Stimulated activated CD8-positive, alpha-beta memory T cell treated with anti-CD3 and anti-CD28 coated beads, Interleukin-4, amount 100 ng/mL, for 4 hours (primary cell): ENCODE results near the gene ACP6.
"Not testable (repeated sequence)": the region's sequence is repeated elsewhere in the genome, so short reads cannot be mapped to it uniquely, and the experiment has no call there.

Source experiments
- DNase-seq, 2 donors: peaks; one replicate each; pipeline ENCODE4 v3.0.0-alpha.2; 2020; ENCODE audit warnings: low read depth in 2 of 2, low spot score in 1 of 2

Gene ACP6

DNA sequence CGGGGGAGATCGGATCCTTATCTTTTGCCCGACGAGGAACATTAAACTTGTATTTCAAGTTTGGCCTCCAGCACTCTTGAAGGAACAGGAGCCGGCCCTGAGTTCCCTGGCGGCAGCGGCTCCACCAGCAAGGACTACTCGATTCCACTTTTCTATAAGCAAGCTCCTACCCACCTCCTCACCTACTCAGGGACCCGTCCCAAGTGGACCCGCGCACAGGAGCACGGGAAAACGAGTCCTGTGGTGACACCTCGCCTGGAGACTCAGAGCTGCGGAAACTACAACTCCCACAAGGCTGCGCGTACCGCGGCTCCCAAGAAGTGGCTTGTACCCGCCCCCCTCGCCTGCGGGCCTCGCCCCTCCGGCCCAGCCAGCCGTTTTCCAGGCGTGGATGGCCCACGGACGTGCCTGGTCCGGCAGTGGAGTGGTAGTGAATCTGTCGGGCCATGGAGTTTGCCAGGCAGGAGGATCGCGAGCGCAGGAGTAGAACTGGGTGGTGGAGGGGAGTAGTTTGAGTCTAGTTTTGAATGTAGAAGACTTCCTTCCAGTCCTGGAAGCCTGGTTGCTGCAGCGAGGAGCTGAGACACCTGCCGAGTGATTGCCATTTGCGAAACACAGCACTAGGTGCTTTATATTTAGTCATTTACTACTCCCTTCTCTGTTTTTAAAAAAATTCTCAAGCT, at the start of gene ACP6:
TSS of gene ACP6 (minus strand) at position 206 of the 683 bp plus-strand sequence. CDS start 476 bp downstream, outside the sequence.
- DNase-seq, result peak; percentile 68 to 81

DNA sequence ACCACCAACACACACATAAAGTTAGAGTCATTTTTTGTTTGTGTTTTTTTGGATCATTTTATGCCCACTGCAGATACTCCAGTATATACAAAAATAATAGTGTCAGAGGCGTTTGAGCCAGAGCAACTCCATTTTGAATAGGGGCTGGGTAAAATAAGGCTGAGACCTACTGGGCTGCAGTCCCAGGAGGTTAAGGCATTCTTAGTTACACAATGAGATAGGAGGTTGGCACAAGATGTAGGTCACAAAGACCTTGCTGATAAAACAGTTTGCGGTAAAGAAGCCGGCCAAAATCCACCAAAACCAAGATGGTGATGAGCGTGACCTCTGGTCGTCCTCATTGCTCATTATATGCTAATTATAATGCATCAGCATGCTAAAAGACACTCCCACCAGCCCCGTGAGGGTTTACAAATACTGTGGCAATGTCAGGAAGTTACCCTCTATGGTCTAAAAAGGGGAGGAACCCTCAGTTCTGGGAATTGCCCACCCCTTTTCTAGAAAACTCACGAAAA, 49.4 kb upstream of the ACP6 start:
- DNase-seq, result no peak

DNA sequence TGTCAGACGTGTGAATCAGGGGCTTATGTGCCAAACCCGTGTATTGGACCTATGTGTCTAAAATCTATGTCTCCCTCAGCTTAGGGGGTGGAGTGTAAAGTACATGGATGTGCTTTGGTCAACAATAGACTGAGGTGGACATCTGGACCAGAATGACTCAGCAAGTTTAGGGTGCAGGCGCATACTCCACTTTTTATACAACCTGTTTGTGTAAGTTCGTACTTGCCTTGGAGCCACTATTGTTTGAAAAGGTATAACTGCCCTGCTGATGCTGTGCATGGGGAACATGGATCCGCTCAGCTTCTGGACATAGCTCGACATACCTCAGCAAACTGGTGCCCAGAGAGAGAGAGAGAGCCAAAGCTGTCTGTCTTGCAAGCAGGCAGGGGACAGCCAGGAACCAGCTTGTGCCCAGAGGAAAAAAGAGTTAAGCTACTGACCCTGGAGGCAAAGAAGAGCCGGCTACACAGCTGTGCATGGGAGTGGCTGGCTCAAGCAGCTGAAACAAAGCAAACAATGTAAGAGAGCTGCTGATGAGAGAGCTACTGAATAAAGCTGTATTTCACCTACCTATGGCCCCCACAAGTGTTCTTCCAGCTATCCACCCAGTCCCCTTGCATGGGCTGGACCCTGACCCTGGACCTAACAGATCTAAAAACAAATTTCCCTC, 48.8 kb upstream of the ACP6 start:
- no peak for DNase-seq

DNA sequence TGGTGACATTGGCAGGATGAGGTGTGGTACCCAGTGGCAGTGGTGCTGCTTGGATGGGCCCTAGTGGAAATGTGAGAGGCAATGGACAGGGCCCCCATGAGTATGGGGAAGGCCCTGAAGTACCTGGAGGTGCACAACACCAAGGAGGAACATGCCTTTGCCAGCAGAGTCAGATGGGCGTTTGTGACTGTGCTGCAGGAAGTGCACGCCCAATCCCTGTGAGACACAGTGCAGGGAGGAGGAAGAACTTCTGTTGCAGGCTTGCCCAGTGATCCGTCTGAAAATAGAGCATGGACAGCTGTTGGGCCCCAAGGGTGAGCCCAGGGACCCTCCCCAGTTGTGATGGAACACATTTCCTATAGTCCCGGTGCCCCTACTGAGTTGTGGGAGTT, 47.4 kb upstream of the ACP6 start:
- DNase-seq, result no peak

DNA sequence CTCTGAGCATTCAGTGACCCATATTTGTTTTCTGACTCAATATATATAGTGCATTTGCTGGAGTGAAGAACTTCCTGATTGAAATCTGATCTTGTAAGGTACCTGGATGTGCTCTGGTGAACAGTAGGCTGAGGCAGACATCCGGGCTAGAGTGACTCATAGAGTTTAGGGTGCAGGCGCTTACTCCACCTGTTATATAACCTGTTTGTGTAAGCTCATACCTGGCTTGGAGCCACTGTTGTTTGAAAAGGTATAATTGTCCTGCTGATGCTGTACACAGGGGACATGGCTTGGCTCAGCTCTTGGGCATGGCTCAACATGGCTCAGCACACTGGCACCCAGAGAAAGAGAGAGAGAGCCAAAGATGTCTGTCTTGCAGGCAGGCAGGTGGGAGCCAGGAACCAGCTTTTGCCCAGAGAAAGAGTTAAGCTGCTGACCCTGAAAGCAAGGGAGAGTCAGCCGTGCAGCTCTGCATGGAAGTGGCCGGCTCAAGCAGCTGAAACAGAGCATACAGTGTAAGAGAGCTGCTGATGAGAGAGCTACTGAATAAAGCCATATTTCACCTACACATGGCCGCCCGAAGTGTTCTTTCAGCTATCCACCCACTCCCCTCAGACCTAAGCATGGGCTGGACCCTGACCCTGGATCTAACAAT, 46.9 kb upstream of the ACP6 start:
- DNase-seq, result no peak

DNA sequence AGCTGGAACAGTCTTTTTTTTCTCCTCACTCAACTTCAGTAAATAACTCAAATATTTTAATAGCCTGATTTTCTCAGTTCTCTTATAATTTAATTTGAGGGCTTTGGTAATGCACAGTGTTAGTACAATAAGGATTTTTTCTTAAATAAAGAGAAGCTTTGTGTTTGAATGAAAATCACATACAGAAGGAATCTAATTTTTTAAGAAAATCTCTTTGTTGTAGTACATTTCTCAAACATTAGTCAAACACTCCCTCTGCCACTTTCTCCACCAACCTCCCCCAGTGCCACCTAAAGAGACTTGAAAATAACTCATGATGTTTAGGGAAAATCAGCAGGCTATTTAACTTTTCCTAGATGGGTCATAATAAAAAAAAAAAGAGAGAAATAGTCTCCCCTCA, 42.3 kb upstream of the ACP6 start:
- no peak for DNase-seq

DNA sequence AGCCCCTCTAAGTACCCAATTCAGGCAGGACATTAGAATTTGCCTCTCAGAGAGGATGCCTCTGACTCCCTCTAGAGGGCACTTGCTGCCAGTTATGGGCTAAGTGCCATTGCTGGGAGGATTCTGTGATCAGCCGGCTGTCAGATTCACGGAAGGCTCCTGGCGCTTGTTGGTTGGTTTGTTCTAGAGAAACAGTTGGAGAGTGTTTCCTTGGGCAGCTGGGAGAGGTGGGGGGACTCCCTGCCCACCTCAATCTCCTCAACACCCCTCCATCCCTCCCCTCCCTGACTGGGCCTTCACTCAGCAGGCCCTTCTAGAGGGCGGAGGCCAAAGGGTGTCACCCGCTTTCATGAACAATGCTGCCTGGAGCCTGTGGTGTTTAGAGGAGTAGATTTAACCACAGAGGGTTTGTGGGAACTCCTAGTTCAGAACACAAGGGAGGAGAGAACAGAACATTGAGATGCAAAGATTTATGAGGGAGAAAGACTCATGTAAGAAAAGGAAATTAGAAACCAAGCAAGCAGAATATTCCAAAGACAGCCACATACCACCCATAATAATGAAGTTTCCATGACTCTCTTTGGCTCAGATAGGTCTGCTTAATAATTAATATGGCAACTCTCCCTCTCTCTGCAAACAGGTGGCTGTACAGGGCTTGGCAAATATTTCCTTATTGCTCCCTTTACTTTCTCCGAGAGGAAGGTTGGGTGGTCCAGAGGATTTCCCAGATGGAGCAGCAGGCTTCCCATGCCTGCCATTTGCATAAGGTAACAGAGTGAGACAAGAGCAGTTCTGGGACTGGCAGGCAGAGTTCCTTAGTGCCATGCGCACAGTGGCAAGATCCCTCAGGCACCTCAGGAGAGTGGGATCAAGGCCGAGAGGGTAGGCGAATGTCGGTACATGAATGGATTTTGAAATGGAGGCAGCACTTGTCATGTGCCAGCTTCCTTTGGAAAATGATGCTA, 30.0 kb upstream of the ACP6 start:
- DNase-seq, result peak in 1 of 2 donors; percentile 20

DNA sequence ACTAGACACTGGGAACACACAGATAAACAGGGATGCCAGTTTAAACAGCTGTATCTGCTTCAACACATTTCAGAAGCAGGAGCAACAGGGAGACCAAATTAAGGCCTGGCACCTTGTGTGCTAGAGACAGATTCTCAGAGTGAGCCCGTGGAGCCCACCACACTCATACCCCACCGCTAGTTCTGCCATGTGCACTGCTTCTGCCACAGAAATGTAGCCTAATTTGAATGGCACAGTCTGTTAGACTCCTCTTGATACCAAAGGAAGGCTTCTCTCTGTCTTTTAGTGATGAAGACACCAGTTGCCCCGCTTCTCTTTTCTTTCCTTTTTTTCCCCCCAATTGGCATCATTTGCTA, 29.3 kb upstream of the ACP6 start:
- DNase-seq, result no peak

DNA sequence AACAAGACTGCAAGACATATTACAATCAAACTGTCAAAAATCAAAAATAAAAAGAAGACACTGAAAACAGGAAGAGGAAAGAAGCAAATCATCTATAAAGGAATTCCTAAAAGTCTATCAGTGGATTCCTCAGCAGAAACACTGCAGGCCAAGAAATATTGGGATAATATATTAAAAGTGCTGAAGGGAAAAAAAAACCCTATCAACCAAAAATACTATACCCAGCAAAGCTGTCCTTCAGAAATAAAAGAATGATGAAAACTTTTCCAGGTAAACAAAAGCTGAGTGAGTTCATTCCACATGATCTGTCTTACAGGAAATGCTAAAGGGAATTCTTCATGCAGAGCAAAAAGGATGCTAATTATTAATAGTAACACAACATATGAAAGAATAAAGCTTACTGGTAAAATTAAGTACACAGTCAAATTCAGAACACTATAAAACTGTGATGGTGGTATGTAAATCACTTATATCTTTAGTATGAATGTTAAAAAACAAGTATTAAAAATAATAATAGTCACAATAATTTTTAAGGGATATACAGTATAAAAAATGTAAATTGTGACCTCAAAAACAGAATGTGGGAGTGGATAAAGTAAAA, 12.9 kb upstream of the ACP6 start:
- DNase-seq, result no peak

DNA sequence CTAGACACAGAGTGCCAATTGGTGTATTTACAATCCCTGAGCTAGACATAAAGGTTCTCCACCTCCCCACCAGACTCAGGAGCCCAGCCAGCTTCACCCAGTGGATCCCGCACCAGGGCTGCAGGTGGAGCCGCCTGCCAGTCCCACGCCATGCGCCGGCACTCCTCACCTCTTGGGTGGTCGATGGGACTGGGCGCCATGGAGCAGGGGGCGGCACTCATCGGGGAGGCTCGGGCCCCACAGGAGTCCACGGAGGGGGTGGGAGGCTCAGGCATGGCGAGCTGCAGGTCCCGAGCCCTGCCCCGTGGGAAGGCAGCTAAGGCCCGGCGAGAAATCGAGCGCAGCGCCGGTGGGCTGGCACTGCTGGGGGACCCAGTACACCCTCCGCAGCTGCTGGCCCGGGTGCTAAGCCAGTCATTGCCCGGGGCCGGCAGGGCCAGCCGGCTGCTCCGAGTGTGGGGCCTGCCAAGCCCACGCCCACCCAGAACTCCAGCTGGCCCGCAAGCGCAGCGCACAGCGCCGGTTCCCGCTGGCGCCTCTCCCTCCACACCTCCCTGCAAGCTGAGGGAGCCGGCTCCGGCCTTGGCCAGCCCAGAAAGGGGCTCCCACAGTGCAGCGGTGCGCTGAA, 10.4 kb upstream of the ACP6 start:
- DNase-seq, result not testable (repeated sequence)

DNA sequence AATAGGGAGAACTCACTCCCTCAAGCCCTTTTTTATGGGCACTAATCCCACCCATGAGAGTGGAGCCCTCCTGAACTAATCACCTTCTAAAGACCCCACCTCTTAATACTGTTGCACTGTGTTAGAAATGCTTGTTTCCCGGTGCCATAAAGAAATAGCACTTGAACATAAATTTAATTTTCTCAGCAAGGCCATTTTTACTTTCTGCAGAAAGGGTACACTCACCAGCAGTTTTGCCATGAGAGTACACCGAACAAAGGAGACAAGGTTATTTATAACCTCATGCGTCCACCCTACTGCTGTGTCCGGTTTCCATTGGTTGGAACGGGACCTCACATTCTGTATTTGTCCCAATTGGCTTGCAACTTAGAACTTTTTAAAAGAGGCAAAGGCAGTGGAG, 7.4 kb upstream of the ACP6 start:
- not testable (repeated sequence) for DNase-seq

DNA sequence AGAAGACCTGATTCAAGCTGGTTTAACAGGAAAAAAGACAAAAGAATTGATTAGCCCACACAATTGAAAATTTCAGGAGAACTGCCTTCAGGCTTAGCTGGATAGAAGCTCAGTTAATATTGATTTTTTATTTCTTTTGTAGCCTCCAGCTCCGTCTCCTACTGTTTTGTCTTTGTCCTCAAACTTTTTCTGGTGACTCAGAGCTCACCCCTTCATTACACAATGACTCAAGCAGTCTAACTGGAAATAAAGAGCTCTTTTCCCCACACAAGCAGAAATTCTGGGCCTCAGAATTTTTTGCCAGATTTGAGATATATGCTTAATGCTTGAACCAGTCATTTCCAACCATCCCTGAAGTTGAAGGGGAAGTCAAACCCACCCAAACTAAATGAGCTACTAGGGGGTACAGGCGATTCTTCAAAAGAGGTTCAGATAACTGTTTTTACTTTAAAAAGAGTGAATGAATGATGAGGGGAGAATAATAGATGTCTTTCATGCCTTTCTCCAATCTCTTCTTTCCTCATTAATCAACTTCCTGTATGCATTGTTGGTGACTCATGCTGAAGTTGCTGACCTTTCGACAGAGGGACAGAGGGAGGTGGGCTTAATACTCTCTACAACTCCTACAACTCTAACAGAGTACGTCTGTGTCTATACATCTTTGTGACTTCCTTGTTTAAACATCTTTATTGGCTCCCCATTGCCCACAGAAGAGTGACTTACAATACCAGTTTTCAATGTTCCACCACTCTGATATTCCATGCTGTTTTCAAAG, 6.2 kb upstream of the ACP6 start:
- DNase-seq, result no peak

DNA sequence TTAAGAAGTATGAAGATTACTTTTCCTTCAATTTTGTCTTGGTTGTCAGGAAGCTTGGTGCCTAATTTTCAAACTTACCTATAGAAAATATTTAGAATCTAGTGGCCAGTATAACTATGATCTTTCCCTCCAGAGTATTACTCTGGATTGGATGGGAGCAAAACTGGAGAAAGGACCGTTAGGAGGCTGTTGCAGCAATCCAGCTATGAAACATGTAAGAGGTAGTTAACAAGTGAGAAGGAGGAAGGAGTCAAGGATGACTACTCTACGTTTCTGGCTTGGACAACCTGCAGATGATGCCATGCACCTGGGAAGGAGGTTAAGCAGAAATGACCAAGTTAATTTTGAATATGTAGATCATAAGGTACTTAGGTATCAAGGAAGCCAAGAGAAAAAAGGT, 3.5 kb upstream of the ACP6 start:
- no peak for DNase-seq

DNA sequence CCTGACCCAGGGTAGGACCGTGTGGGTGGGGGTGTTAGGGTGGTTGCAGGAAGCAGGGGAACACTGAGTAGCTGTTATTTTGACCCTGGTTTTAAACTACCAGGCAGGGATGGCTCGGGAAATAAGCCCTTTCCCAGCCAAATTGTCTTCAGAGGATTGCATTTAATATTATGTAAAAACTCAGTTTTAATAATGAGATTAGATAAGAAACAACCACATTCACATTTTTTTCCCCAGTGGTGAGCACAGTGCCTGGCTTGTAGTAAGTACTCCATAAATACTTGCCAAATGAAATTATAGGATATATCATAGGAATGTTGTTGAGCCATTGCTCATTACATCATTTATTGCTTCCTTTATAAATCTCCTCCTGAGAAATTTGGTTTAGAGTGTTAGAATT, 3.1 kb upstream of the ACP6 start:
- no peak for DNase-seq

DNA sequence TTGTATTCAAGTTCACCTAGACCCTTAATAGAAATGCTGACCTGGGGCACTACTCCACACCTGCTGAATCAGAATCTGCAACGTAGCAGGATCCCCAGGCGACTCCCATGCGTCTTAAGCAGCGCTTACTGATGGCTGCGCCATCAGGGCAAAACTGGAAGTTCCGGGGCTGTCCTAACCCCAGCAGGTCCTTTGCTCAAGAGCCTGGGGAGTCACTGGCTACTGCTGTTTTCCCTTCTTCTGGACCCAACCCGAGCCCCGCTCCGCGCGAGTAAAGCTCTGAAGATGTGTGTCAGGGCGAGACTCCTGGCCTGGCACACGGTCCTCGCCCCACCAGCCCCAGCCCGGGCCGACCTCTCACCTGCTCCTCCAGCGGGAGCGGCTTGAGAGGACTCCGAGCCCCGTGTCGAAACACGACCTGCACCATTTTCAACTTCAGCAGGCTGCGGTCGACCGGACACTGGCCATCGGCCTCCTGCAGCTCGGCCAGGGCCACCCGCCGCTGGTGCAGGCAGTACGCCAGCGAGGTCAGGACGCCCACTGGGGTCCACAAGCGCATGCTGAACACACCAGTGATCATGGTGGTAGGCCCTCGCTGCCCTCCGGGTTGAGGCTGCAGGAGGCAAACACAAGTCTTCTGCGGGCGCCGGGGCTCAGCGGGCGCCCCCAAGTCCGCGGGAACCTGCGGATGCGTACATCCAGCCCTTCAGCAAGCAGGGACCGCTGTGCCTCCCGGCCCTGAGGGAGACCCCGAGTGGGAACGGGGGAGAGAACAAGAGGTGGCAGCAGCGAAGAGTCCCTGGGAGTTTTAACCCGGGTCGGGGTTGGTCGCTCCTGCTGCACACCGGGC, 630 bp downstream of the ACP6 start:
- DNase-seq, result peak in 1 of 2 donors; percentile 1

DNA sequence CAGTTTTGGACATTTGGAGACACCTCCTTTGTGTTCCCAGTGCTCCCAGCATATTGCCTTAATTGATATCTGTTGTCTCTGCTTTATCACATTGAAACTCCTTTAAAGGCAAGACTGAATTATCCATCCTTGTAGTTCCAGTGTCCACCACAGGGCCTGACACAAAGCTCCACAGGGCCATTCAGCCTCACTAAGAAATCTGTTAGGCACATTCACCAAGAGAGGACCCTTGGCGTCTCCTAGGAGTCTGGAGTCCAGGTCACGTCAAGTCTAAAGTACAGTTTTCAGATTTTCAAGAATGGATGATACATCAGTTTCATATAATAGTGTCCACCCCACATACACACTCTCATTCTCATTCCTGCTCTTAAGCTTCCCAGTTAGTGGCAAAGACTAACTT, 4.8 kb downstream of the ACP6 start:
- DNase-seq, result no peak

DNA sequence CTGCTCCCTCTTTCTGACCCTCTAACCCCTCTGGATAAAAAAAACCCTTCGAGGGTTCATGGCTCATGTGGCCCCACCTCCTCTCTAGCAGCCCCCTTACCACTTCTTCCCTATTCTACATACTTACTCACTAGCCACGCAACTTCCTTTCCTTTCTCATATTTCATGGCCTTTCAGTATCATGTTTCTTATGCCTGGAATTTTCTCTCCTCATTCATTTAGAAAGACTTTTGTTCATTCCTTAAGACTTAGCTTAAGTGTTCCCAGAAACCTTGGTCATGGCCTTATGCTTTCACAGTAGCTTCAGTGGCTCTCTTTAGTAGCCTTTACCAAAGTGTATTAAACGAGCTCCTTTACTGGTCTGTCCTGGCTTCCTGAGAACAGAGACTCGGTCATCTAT, 6.1 kb downstream of the ACP6 start:
- no peak for DNase-seq

DNA sequence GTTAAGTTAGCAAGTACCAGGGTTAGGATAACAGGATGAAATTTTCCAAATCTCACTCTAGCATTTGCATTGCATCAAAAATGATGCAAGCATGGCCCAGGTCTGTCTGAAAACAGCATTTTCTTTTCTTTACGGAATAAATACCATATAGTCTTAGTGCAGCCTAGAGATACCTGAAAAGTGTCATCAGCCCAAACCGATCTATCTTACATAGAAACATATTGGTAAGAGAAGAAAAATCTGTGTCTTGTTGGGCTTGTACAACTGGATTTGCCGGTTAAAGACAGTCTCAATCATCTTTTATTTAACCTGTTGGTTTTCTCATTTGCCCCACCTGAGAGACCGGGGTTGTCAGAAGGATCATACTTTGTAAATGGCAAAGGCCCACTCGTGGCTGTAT, 15.8 kb downstream of the ACP6 start:
- DNase-seq, result no peak

DNA sequence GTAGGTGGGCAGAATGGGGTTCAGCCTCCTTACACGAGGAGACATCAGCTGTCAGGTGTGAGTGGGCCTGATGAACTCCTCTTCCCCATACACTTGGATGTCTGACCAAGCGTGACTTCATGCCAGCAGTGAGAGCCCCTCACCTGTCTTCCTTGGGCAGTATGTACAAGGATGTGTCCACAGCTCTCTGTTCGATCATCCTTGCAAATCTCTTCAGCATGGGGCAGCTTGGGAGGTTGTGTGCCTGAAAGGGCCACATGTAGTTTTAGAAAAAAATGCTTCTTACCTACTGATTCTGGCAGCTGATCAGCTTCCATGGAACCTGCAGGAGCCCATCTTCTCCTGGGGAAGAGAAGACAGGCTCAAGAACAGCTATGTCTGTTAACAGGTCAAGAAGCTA, 18.0 kb downstream of the ACP6 start:
- DNase-seq, result no peak
